AG08395 (cell line): ENCODE measurements around the gene CSNK2A1.
"Not testable (repeated sequence)": the region's sequence is repeated elsewhere in the genome, so short reads cannot be mapped to it uniquely, and the experiment has no call there.

Experiments used
- DNase-seq: peaks from one replicate; pipeline ENCODE4 v3.0.0; 2012; ENCODE audit warnings: mixed read lengths, low spot score

The CSNK2A1 gene

GRCh38 chr20:483815-484644 is 59.6 kb downstream of the CSNK2A1 start:
- no peak for DNase-seq

- DNase-seq = no peak
Observed at GRCh38 chr20:481167-481566, 62.4 kb downstream of the CSNK2A1 start.

GRCh38 chr20:480044-480443 is 63.5 kb downstream of the CSNK2A1 start:
- DNase-seq = no peak

GRCh38 chr20:479487-479886 is 64.1 kb downstream of the CSNK2A1 start:
- no peak for DNase-seq

- peak; percentile 62 for DNase-seq
Observed at GRCh38 chr20:478949-479429, 64.6 kb downstream of the CSNK2A1 start.

- peak; percentile 15 for DNase-seq
Observed at GRCh38 chr20:478010-478948, 65.3 kb downstream of the CSNK2A1 start.

- not testable (repeated sequence) for DNase-seq
Observed at GRCh38 chr20:476561-477249, 66.9 kb downstream of the CSNK2A1 start.

GRCh38 chr20:475463-476357 is 67.9 kb downstream of the CSNK2A1 start:
- DNase-seq = no peak

GRCh38 chr20:474581-474980 is 69.0 kb downstream of the CSNK2A1 start:
- DNase-seq = no peak

- no peak for DNase-seq
Observed at GRCh38 chr20:472889-473292, 70.7 kb downstream of the CSNK2A1 start.

GRCh38 chr20:472137-472846 is 71.3 kb downstream of the CSNK2A1 start:
- DNase-seq = no peak

- DNase-seq = no peak
Observed at GRCh38 chr20:469746-470490, 73.7 kb downstream of the CSNK2A1 start.

- no peak for DNase-seq
Observed at GRCh38 chr20:467755-468154, 75.8 kb downstream of the CSNK2A1 start.

GRCh38 chr20:462199-462991 is 81.2 kb downstream of the CSNK2A1 start, which contains the start of gene TBC1D20:
Gene TBC1D20 (minus strand): TSS chr20:462533. CDS start chr20:462405, 128 bp downstream.
- DNase-seq = peak; percentile 95

- DNase-seq = peak; percentile 65
Observed at GRCh38 chr20:461254-462198, 82.1 kb downstream of the CSNK2A1 start.

GRCh38 chr20:460707-461106 is 82.9 kb downstream of the CSNK2A1 start:
- peak; percentile 52 for DNase-seq

GRCh38 chr20:460180-460579 is 83.4 kb downstream of the CSNK2A1 start:
- DNase-seq = no peak

GRCh38 chr20:458776-459175 is 84.8 kb downstream of the CSNK2A1 start:
- DNase-seq = no peak
